HepG2 (cell line): Measurements from ENCODE around the gene SEPTIN10. TPM values are rescaled to one million over a fixed set of nuclear protein-coding genes. Genes with fewer than 3 reads are reported as not detected.
A peak's percentile ranks its signal among the peaks of the same experiment; 100 is the strongest.

ENCODE experiments used
- HINFP ChIP-seq: sonication (generic); formaldehyde crosslinking; IDR thresholded peaks from 2 replicates; pipeline ENCODE4 v1.4.0; 2020; ENCODE audit warnings: low read depth, mild to moderate bottlenecking, missing genetic modification reagents
- HMGXB3 ChIP-seq: sonication (generic); formaldehyde crosslinking; IDR thresholded peaks from 2 replicates; pipeline ENCODE4 v1.4.0; 2020; ENCODE audit warnings: missing genetic modification reagents, borderline replicate concordance
- HNRNPLL ChIP-seq: fragments of 200-400 bp; formaldehyde crosslinking; IDR thresholded peaks from 2 replicates; pipeline ENCODE4 v1.6.1; 2017; ENCODE audit warnings: mild to moderate bottlenecking, low read depth, low read length; ENCODE audit not compliant: poor library complexity, severe bottlenecking
- KDM1A ChIP-seq: IDR thresholded peaks from 2 replicates; pipeline ENCODE4 v1.6.1; 2016; ENCODE audit warnings: missing compliant biosample characterization
- MXI1 ChIP-seq: IDR thresholded peaks from 3 replicates; pipeline ENCODE4 v1.6.1; 2012; ENCODE audit warnings: low read depth, low read length, inconsistent platforms, borderline replicate concordance
- NCOA5 ChIP-seq: sonication (generic); formaldehyde crosslinking; IDR thresholded peaks from 2 replicates; pipeline ENCODE4 v1.4.0; 2020; ENCODE audit warnings: missing genetic modification reagents
- NR0B2 ChIP-seq: sonication (generic); formaldehyde crosslinking; IDR thresholded peaks from 2 replicates; pipeline ENCODE4 v1.4.0; 2020; ENCODE audit warnings: mild to moderate bottlenecking, missing genetic modification reagents
- POLR2AphosphoS5 ChIP-seq: IDR thresholded peaks from 2 replicates; pipeline ENCODE4 v1.6.1; 2012; ENCODE audit warnings: low read depth, low read length
- PRDM15 ChIP-seq: sonication (generic); formaldehyde crosslinking; IDR thresholded peaks from 2 replicates; pipeline ENCODE4 v1.4.0; 2020; ENCODE audit warnings: missing genetic modification reagents
- SIN3A ChIP-seq: IDR thresholded peaks from 2 replicates; pipeline ENCODE4 v1.6.1; 2011; ENCODE audit warnings: low read depth, mild to moderate bottlenecking, control low read depth, low read length, borderline replicate concordance
- SMAD9 ChIP-seq: sonication (generic); formaldehyde crosslinking; IDR thresholded peaks from 2 replicates; pipeline ENCODE4 v1.5.1; 2020; ENCODE audit warnings: mild to moderate bottlenecking, missing genetic modification reagents
- SNAPC5 ChIP-seq: sonication (generic); formaldehyde crosslinking; IDR thresholded peaks from 2 replicates; pipeline ENCODE4 v1.8.1; 2023; ENCODE audit warnings: mild to moderate bottlenecking, missing genetic modification reagents, borderline replicate concordance
- ZKSCAN8 ChIP-seq: IDR thresholded peaks from 2 replicates; pipeline ENCODE4 v1.6.1; 2016; ENCODE audit warnings: borderline replicate concordance, missing genetic modification reagents, missing compliant biosample characterization
- ZNF274 ChIP-seq: sonication (generic); formaldehyde crosslinking; IDR thresholded peaks from 2 replicates; pipeline ENCODE4 v1.5.1; 2020; ENCODE audit warnings: mild to moderate bottlenecking, missing genetic modification reagents
- ZNF331 ChIP-seq: sonication (generic); formaldehyde crosslinking; IDR thresholded peaks from 2 replicates; pipeline ENCODE4 v1.4.0; 2020; ENCODE audit warnings: missing genetic modification reagents
- ZNF616 ChIP-seq: sonication (generic); formaldehyde crosslinking; IDR thresholded peaks from 2 replicates; pipeline ENCODE4 v1.5.0; 2020; ENCODE audit warnings: low read depth, mild to moderate bottlenecking, missing genetic modification reagents
- ZNF644 ChIP-seq: IDR thresholded peaks from 2 replicates; pipeline ENCODE4 v1.6.1; 2016; ENCODE audit warnings: low read depth
- ZNF777 ChIP-seq: sonication (generic); formaldehyde crosslinking; IDR thresholded peaks from 2 replicates; pipeline ENCODE4 v1.4.0; 2020; ENCODE audit warnings: missing genetic modification reagents
- polyA plus RNA-seq, 8 experiments: library from polyadenylated mRNA; depleted of rRNA in 3 of 8; stranded (reverse) in 7 of 8; unstranded in 1 of 8; fragments of >200 nt; fragmentation: Illumina TruSeq in 4 of 8; extraction: Trizol in 4 of 8; gene quantifications; 2 replicates each; pipeline versions ENCODE4 v1.2.1 to v1.2.3, GENCODE V29; 2011 to 2016; ENCODE audit warnings: low read depth in 4 of 8, missing spikeins in 1 of 8, mixed read lengths in 1 of 8; ENCODE audit not compliant: insufficient read depth in 1 of 8
- total RNA-seq, 5 experiments: library from RNA; depleted of rRNA; stranded (reverse); fragments of >200 nt; fragmentation: Illumina TruSeq; extraction: Trizol; gene quantifications; 2 replicates each; pipeline ENCODE4 v1.2.3, GENCODE V29; 2016; ENCODE audit warnings: low read depth in 1 of 5
- TF ChIP-seq, protein P1 (sequence below): IDR thresholded peaks from 2 replicates; pipeline ENCODE4 v1.6.1; 2012; ENCODE audit warnings: inconsistent platforms

SEPTIN10 gene
- total and polyA plus RNA-seq, 2 of the 13 experiments (the other 11 are each of a cell fraction or from before 2014, with no cell fraction given) = 45.8 to 67.5 TPM

GRCh38 chr2:109637749-109638570 lies 24.2 kb upstream of the SEPTIN10 start (continued):
- no peak for TF ChIP-seq PRDM15 (CRISPR knock-in tag)
- 0 out of 2 replicates have a peak, but pooled peaks have one; percentile 18 for TF ChIP-seq ZNF331 (CRISPR knock-in tag)
- no peak for TF ChIP-seq ZNF777 (CRISPR knock-in tag)
- no peak for TF ChIP-seq SMAD9 (CRISPR knock-in tag)
- TF ChIP-seq HINFP = no peak
- TF ChIP-seq KDM1A (CRISPR knock-in tag) = 0 out of 2 replicates have a peak, but pooled peaks have one; percentile 29
- TF ChIP-seq HNRNPLL = no peak
- no peak for TF ChIP-seq POLR2AphosphoS5
- TF ChIP-seq, protein P1, sequence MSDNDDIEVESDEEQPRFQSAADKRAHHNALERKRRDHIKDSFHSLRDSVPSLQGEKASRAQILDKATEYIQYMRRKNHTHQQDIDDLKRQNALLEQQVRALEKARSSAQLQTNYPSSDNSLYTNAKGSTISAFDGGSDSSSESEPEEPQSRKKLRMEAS = peak; percentile 60; the same call in 1 of the 2 replicates
- TF ChIP-seq SIN3A = no peak
- no peak for TF ChIP-seq ZNF616 (CRISPR knock-in tag)
- TF ChIP-seq MXI1 = no peak
- TF ChIP-seq ZKSCAN8 (CRISPR knock-in tag) = peak; percentile 12; the same call in 1 of the 2 replicates
- no peak for TF ChIP-seq SNAPC5 (CRISPR knock-in tag)
- TF ChIP-seq NCOA5 (CRISPR knock-in tag) = no peak
- TF ChIP-seq NR0B2 (CRISPR knock-in tag) = no peak
- TF ChIP-seq ZNF274 (CRISPR knock-in tag) = no peak
- TF ChIP-seq ZNF644 = no peak
- no peak for TF ChIP-seq HMGXB3 (CRISPR knock-in tag)
